ENCODE results near the gene ANO3.
A peak's percentile ranks its signal among the peaks of the same experiment; 100 is the strongest.

The ANO3 gene

GRCh38 chr11:26330262-26330661 lies 1.7 kb upstream of the ANO3 start:
- no peak for TF ChIP-seq CTCF (conservative IDR thresholded peaks at IDR 0.05; ENCODE audit: low read length)
- no peak for DNase-seq (ENCODE audit: low read depth)
- H3K4me3 ChIP-seq (ENCODE audit: low read length) = no peak overlapping the region

DNA sequence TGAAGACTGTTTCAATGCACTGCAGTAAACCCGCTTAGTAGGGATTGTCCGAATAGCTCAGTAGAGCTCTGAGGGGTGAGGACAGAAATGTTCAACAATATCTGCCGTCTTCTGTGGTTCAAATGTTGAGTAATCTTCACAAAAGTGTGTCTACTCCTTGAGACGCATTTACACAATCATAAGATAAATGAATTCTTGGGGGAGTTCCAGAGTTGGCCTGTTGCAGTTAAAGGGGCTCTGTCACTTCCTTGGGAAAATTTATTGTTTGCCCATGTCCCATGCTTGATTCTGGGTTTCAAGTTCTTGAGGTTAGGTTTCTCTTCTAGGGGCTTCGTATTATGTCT lies 614 bp downstream of the ANO3 start:
- TF ChIP-seq CTCF (conservative IDR thresholded peaks at IDR 0.05; ENCODE audit: low read length) = no peak
- H3K4me3 ChIP-seq (ENCODE audit: low read length) = no peak overlapping the region
- DNase-seq (ENCODE audit: low read depth) = no peak

- H3K4me3 ChIP-seq (ENCODE audit: low read length) = no peak overlapping the region
- no peak for TF ChIP-seq CTCF (conservative IDR thresholded peaks at IDR 0.05; ENCODE audit: low read length)
- no peak for DNase-seq (ENCODE audit: low read depth)
Measured at GRCh38 chr11:26333906-26334305, 2.0 kb downstream of the ANO3 start.

GRCh38 chr11:26335903-26336302 lies 4.0 kb downstream of the ANO3 start:
- no peak for TF ChIP-seq CTCF (conservative IDR thresholded peaks at IDR 0.05; ENCODE audit: low read length)
- no peak overlapping the region for H3K4me3 ChIP-seq (ENCODE audit: low read length)
- DNase-seq (ENCODE audit: low read depth) = no peak

DNA sequence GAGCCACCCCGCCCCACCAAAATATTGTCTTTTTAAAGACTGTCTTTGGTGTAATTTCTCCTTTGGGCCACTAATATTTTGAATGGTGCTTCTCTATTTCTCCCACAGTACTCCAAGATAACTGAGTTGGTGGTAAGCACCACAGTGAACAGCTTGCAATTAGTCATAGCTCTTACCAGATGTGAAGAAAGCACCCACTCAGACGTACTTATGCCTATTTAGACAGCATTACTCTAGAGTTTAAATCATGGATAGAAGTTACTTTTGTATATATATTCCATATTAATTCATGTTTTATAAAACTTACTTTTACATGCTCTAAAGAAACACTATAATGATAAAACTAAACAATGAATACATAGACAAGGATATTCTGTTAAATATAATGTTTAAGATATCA lies 12.7 kb downstream of the ANO3 start:
- peak; percentile 5 for DNase-seq (ENCODE audit: low read depth)
- TF ChIP-seq CTCF (conservative IDR thresholded peaks at IDR 0.05; ENCODE audit: low read length) = no peak
- H3K4me3 ChIP-seq (ENCODE audit: low read length) = no peak overlapping the region

- no peak for TF ChIP-seq CTCF (conservative IDR thresholded peaks at IDR 0.05; ENCODE audit: low read length)
- DNase-seq (ENCODE audit: low read depth) = no peak
- no peak overlapping the region for H3K4me3 ChIP-seq (ENCODE audit: low read length)
Measured at GRCh38 chr11:26348776-26349175, 16.8 kb downstream of the ANO3 start.

- H3K4me3 ChIP-seq (ENCODE audit: low read length) = no peak overlapping the region
- TF ChIP-seq CTCF (conservative IDR thresholded peaks at IDR 0.05; ENCODE audit: low read length) = no peak
- DNase-seq (ENCODE audit: low read depth) = no peak
Measured at GRCh38 chr11:26350002-26350401, 18.1 kb downstream of the ANO3 start.

All from AG10803 (cell line).